ENCODE measurements around the gene UBAC2. TPM values are rescaled to one million over a fixed set of nuclear protein-coding genes. Genes with fewer than 3 reads are reported as not detected.

The UBAC2 gene
- total RNA-seq, 1 donor from 2014 or later = 33.4 TPM

DNA sequence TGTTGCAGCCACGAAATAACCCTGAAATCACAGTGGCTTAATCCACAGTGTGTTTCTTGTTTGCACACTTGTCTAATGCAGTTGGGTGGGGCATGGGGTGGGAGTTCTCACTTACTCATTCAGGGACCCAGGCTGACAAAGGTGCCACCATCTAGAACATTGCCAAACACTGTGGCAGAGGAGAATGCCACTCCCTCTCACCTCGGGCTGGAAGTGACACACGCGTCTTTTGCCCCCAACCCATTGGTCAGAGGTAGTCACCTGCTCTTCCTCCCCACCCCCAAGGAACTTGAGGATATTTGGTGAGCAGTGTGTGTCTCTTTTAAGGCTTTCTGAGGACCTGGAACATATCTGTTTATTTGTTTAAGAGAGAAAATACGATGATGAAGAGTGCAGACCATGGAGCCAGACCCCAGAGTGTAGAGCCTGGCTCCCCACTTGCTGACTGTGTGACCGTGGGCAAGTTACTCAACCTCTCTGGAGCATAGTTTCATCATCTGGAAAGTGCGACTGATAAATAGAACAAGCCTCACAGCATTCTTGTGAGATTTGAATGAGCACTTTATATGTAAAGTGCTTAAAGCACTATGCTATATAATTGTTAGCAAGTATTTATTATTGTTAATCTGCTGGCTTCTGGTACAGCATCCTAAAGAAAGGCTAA, 89.2 kb downstream of the UBAC2 start:
- no peak for DNase-seq (ENCODE audit: low spot score)
- ATAC-seq = no peak

- no peak for DNase-seq (ENCODE audit: low spot score)
- ATAC-seq = no peak
Measured at GRCh38 chr13:99290894-99291293, 90.2 kb downstream of the UBAC2 start.

DNA sequence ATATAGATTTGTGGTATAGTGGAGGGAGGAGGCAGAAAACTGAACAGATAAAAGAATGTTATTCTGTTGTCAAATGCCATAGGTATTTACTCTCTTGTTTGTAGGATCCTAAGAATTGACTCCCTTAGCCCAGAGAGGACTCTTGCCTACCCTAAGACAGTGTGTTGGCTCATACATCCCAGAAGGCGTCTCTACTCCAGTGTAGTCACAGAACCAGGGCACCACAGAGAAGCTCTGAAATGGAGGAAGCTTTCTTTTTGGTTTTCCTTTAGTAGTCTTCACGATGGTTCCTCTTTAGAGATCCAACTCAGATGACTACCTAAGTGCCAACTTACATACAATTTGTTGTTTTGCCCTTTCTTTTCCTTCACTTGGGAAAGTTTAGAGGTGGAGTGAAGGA, 92.5 kb downstream of the UBAC2 start:
- peak; percentile 19 for ATAC-seq
- no peak for DNase-seq (ENCODE audit: low spot score)

- ATAC-seq (no peak), DNase-seq (ENCODE audit: low spot score) (no peak)
Measured at GRCh38 chr13:99294198-99294597, 93.5 kb downstream of the UBAC2 start.

DNA sequence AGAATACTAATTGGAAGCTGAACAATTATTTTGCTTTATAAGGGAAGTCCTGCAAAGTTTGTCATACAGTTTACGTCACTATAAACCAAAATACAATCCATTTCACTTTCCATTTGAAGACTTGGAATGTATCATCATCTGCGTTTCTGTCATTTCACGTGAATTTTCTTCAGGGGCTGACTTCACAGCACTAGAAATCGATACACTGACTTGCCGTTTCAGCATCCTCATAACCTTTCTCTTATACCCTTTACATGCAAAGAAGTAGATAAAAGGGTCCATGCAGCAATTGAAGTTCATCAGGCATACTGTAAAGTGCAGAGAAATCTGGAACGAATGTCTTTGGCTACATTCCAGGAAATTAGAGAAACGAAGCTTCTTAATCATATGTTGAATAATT, 94.3 kb downstream of the UBAC2 start:
- DNase-seq (ENCODE audit: low spot score) = no peak
- ATAC-seq = no peak

DNA sequence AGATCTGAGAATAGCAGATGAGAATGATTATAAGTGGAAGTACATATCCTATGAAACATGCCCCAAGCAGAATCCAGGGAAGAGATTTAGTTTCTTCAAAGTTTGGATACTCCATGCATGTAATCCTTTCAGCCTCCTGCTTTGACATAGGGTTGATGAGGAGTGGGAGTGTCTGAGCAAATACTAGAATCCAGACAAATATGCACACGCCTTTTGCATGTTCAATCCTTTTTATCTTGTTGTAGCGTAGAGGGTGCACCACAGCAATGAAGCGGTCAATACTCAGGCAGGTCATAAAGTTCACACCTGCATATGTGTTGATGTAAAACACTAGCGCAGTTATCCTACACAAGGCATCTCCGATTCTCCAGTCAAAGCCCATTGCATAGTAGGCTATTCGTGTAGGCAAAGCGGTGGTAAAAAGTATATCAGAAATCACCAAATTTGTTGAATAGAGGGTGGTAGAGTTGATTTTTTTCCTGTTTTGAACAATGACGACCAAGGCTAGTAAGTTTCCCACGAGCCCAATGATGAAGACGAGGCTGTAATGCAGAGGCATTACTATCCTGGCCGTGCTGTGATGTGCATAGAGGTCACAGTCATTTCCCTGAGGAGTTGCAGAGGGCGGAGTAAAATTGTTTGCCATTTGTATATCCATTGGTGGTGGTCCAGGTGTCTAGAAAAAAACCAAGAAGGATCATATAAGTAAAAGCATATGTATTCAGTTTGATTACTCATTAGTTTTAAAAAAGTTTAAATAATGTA, 95.0 kb downstream of the UBAC2 start:
- DNase-seq (ENCODE audit: low spot score) = no peak
- no peak for ATAC-seq

DNA sequence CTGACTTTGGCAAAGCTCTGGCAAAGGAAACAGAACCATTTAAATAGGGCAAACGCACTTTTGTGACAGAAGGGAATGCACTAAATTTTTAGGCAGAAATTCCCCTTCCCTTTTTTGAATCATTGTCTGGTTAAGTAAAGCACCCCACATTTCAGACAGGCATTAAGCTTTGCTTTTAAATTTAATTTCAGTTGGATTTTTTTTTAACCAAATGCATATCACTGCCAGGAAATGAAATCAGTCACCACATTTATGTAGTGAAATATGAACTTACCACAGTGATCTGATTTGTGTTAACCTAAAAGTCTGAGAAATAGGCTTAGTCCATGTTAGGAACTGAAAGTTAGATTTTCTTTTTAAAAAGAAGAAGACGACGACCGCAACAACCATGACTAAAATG, 95.7 kb downstream of the UBAC2 start:
- no peak for DNase-seq (ENCODE audit: low spot score)
- no peak for ATAC-seq

- ATAC-seq (no peak), DNase-seq (ENCODE audit: low spot score) (no peak)
Measured at GRCh38 chr13:99297331-99297730, 96.7 kb downstream of the UBAC2 start.

DNA sequence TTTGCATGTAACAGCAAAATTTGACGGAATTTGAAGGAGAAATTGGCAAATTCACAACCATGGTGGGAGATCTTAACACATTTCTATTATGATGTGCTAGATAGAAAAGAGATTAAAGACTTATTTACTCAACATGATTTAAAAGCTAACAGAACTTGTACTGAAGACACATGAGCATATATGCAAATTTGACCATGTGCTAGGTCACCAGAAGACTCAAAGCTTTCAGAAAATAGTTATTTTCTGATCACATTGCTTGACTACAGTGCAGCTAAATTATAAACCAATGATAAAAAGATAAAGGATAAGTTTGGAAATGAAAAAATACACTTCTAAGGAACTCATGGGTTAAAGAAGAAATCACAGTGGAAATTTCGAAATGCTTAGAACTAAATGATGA, 97.4 kb downstream of the UBAC2 start:
- DNase-seq (ENCODE audit: low spot score) (no peak), ATAC-seq (no peak)

DNA sequence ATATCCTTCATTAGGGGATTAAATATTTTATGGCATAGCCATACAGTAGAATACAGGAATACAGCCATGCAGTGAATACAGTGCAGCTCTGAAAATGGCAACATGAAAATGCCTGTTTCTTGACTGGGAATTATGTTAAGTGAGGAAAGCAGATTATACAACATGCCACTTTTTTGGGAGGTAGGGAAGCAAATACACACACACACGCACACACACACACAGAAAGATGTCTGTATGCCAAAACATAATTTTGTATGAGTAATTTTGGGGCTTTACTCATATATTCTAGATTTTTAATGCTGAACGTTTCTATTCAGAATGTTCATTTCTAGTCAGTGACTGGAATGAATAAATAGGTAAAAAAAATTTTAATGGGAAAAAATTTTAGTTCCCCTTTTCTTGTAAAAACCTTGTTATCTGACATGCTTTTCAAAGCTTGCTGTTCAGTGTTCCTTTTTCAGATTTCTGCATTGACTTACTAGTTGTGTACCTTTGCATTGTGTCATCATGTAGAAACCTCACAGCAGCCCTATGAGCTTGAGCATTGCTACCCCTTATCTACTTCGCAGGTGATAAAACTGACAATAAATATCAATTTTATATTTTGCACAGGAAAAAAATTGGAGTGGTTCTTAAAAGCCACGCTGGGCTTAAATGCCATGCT, 98.7 kb downstream of the UBAC2 start:
- DNase-seq (ENCODE audit: low spot score) = no peak
- ATAC-seq = no peak

DNA sequence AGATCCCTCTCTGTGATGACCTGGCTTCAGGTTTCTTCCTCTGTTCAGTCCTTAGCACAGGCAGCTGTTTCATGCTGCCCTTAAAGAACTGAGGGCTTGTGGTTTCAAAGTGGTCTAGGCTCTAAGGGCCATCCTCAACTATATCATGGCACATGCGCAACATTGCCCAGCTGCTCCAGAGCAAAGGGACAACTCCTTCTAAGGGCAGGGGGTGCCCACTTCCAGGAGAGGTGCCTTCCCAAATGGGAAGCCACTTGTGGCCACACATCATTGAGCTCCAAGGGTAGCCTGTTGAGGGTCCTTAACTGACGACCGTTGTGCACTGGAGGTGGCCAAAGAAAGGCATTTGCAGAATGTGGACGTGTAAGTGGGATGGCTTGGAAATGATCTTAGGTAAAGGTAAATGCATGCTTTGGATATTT, 99.3 kb downstream of the UBAC2 start:
- ATAC-seq = no peak
- no peak for DNase-seq (ENCODE audit: low spot score)

DNA sequence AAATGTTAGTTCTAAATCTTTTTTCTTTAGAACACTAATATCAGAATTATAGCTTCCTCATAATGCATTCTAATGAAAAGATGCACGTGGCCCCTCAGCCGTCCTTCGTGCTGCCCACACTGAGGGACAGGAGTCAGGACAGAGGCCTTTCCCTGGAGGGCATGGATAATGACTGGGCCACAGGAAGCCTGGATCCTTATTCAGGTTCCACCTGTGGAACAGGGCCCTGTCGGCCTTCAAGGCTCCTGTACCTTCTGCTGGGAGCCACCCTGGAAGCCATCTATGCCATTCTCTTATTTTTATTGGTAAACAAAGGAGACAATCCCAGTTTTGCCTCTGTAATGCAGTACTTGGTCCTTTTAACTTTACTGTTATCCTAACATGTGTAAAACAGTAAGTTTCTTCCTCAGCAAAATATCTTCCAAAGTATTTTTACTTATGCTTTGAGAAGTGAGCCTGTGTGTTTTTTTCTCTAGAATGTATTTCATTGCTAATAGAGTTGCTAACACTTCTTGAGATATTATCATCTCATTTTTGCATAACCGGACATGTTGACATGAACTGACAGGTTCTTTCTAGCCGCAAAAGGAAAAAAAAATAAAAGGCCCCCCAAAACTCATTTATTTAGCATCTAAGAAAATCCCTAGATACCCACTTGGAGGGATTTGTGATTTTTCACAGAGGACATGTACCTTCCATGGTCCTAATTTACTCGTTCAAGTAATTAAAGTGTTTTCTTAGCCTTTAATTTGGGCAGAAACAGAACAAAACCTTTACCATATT, 100.6 kb downstream of the UBAC2 start:
- DNase-seq (ENCODE audit: low spot score) (no peak), ATAC-seq (no peak)

- DNase-seq (ENCODE audit: low spot score) = no peak
Measured at GRCh38 chr13:99301913-99302636, 101.4 kb downstream of the UBAC2 start.

GRCh38 chr13:99302637-99303505, 102.2 kb downstream of the UBAC2 start:
- DNase-seq (ENCODE audit: low spot score) = no peak
- no peak for ATAC-seq

More at GRCh38 chr13:99301913-99302636, 101.4 kb downstream of the UBAC2 start:
- no peak for ATAC-seq

GRCh38 chr13:99303863-99304521, 103.3 kb downstream of the UBAC2 start:
- DNase-seq (ENCODE audit: low spot score) (no peak), ATAC-seq (peak; percentile 15)

- DNase-seq (ENCODE audit: low spot score) = no peak
Measured at GRCh38 chr13:99304541-99304940, 103.9 kb downstream of the UBAC2 start.

GRCh38 chr13:99305158-99305557, 104.5 kb downstream of the UBAC2 start:
- no peak for ATAC-seq
- DNase-seq (ENCODE audit: low spot score) = no peak

More at GRCh38 chr13:99304541-99304940, 103.9 kb downstream of the UBAC2 start:
- ATAC-seq = no peak

DNA sequence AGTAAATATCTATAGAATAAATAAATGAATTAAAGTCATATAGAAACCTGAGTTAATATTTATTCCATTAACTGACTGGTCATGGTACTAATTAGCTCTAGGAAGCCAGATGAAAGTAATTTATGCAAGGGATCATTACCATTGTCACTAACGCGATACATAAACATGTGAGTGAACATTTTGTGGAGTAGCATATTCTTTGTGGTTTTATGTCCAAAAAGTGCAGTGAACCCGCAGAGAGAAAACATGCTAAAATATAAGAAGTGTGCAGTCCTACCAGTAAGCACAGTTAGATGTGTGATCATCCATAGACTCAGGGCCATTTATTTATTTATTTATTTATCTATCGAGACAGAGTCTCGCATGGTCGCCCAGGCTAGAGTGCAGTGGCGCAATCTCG, 104.9 kb downstream of the UBAC2 start:
- DNase-seq (ENCODE audit: low spot score) = no peak
- no peak for ATAC-seq

- ATAC-seq (peak; percentile 42), DNase-seq (ENCODE audit: low spot score) (no peak)
Measured at GRCh38 chr13:99307247-99307646, 106.6 kb downstream of the UBAC2 start, which contains the start of gene GPR183. Gene GPR183 (minus strand): TSS chr13:99307399. CDS start chr13:99296145, 11,254 bp downstream.
